ENCODE data around the gene DDX3X. TPM values are rescaled to one million over a fixed set of nuclear protein-coding genes. Genes with fewer than 3 reads are reported as not detected.

The DDX3X gene
- polyA plus RNA-seq, 1 of the 3 experiments (the other 2 are of a cell fraction), result 30.9 TPM

DNA sequence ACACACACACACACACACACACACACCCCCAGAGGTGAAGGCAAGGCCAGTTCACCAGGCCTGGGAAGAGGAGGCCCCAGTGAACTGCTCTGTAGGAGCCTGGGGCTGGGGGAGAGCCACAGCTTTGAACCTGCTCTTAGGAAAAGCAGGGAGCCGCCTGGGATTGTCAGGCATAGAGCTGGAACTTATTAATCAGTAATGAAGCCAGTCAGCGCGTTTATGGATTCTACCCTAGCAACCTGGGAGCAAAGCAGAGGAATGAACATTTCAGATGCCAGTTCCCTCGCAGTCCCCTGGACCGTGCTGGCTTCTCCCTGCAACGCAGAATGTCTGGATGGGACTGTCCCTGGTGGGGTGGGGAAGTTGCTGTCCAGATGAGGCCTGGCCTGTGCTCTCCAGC, 45.3 kb upstream of the DDX3X start:
- H3K4me3 ChIP-seq (ENCODE audit: low read depth in 2 of 2, low read length in 1 of 2), result no peak overlapping the region
- ChIA-PET POLR2A (no interaction called here), CTCF (interaction anchor here (0.6 to 1.5 kb wide), 2 partner anchors 13 to 35 kb away, joined by 3 to 4 read pairs; no protein-coding TSS in a partner anchor)
- 49% methylated on average over 6 of the region's 6 CpGs for WGBS (ENCODE audit: low lambda C conversion rate)
- H3F3A ChIP-seq (replicated peaks; ENCODE audit: insufficient read depth), result no peaks in the 10 kb centered on the region
- TF ChIP-seq EZH2phosphoT487 (IDR thresholded peaks at IDR 0.05; ENCODE audit: borderline replicate concordance, low read depth) (no peak), FOXM1 (IDR thresholded peaks at IDR 0.05; ENCODE audit: low read depth) (no peak), SIN3A (IDR thresholded peaks at IDR 0.05; ENCODE audit: borderline replicate concordance, low read depth, low read length) (no peak), RXRA (IDR thresholded peaks at IDR 0.05; ENCODE audit: borderline replicate concordance, low read depth) (no peak), GATA2 (CRISPR knock-in tag; IDR thresholded peaks at IDR 0.05) (no peak), FOXJ3 (CRISPR knock-in tag; IDR thresholded peaks at IDR 0.05) (no peak), ELF1 (IDR thresholded peaks at IDR 0.05) (no peak)
- TF ChIP-seq, protein P1, sequence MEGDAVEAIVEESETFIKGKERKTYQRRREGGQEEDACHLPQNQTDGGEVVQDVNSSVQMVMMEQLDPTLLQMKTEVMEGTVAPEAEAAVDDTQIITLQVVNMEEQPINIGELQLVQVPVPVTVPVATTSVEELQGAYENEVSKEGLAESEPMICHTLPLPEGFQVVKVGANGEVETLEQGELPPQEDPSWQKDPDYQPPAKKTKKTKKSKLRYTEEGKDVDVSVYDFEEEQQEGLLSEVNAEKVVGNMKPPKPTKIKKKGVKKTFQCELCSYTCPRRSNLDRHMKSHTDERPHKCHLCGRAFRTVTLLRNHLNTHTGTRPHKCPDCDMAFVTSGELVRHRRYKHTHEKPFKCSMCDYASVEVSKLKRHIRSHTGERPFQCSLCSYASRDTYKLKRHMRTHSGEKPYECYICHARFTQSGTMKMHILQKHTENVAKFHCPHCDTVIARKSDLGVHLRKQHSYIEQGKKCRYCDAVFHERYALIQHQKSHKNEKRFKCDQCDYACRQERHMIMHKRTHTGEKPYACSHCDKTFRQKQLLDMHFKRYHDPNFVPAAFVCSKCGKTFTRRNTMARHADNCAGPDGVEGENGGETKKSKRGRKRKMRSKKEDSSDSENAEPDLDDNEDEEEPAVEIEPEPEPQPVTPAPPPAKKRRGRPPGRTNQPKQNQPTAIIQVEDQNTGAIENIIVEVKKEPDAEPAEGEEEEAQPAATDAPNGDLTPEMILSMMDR (IDR thresholded peaks at IDR 0.05), result no peak
- TF ChIP-seq, protein P2, sequence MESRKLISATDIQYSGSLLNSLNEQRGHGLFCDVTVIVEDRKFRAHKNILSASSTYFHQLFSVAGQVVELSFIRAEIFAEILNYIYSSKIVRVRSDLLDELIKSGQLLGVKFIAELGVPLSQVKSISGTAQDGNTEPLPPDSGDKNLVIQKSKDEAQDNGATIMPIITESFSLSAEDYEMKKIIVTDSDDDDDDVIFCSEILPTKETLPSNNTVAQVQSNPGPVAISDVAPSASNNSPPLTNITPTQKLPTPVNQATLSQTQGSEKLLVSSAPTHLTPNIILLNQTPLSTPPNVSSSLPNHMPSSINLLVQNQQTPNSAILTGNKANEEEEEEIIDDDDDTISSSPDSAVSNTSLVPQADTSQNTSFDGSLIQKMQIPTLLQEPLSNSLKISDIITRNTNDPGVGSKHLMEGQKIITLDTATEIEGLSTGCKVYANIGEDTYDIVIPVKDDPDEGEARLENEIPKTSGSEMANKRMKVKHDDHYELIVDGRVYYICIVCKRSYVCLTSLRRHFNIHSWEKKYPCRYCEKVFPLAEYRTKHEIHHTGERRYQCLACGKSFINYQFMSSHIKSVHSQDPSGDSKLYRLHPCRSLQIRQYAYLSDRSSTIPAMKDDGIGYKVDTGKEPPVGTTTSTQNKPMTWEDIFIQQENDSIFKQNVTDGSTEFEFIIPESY (IDR thresholded peaks at IDR 0.05; ENCODE audit: borderline replicate concordance, low read depth), result no peak
- H3K9ac ChIP-seq, result no peak overlapping the region
- no peak for DNase-seq
- no peaks in the 10 kb centered on the region for H3K27me3 ChIP-seq (ENCODE audit: insufficient read depth)
- H3K36me3 ChIP-seq (replicated peaks in 1 of 2; ENCODE audit: control insufficient read depth in 1 of 2, insufficient read depth in 2 of 2, low read length in 1 of 2), result no peaks in the 10 kb centered on the region
- H4K20me1 ChIP-seq (ENCODE audit: insufficient read depth), result no peaks in the 10 kb centered on the region
- H3K4me1 ChIP-seq (ENCODE audit: control insufficient read depth in 1 of 2, insufficient read depth in 2 of 2, low read depth in 1 of 2, low read length in 1 of 2), result peaks cover 0 to 7% of the 10 kb centered on the region in 2 experiments; a peak in 1 of 4 replicates
- no peaks in the 10 kb centered on the region for H3K79me2 ChIP-seq (ENCODE audit: insufficient read depth)
- no peaks in the 10 kb centered on the region for H3K9me3 ChIP-seq
- H2AFZ ChIP-seq (ENCODE audit: low read depth), result no peak overlapping the region
- H3K9me2 ChIP-seq, result no peaks in the 10 kb centered on the region
- H3K27ac ChIP-seq (ENCODE audit: low read depth in 2 of 2, low read length in 1 of 2), result no peak overlapping the region
- no peak overlapping the region for H3K4me2 ChIP-seq

DNA sequence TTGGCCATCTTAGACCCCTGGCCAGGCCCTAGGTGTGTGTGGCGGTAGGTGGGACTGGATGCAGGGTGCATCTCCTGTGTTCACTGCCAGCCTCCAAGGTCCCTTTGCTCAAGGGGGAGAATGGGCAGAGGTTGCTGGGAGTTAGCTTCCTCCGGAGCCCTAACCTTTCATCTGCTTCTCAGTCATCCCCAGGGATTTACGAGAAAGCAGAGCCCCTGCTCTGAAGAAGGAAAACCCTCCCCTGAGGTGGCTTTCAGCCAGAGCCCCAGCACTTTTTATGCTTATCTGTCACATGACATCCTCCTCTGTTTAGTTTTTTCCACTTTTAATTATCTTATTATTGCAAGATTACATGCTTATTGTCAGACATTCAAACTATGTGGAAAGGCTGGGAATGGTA, 44.9 kb upstream of the DDX3X start:
- H3K9me3 ChIP-seq, result no peaks in the 10 kb centered on the region
- CTCF ChIA-PET, result interaction anchor here (0.6 to 1.5 kb wide), 2 partner anchors 13 to 34 kb away, joined by 3 to 4 read pairs; no protein-coding TSS in a partner anchor
- no peaks in the 10 kb centered on the region for H3K36me3 ChIP-seq (replicated peaks in 1 of 2; ENCODE audit: control insufficient read depth in 1 of 2, insufficient read depth in 2 of 2, low read length in 1 of 2)
- no peaks in the 10 kb centered on the region for H3F3A ChIP-seq (replicated peaks; ENCODE audit: insufficient read depth)
- no peak for DNase-seq
- H3K4me1 ChIP-seq (ENCODE audit: control insufficient read depth in 1 of 2, insufficient read depth in 2 of 2, low read depth in 1 of 2, low read length in 1 of 2), result peaks cover 0 to 7% of the 10 kb centered on the region in 2 experiments; a peak in 1 of 4 replicates
- no peak overlapping the region for H3K4me2 ChIP-seq
- H3K79me2 ChIP-seq (ENCODE audit: insufficient read depth), result no peaks in the 10 kb centered on the region
- TF ChIP-seq TCF12 (IDR thresholded peaks at IDR 0.05) (no peak), MXI1 (IDR thresholded peaks at IDR 0.05; ENCODE audit: low read depth, low read length) (no peak), CHD2 (IDR thresholded peaks at IDR 0.05; ENCODE audit: low read length, partially characterized antibody) (no peak), POLR2AphosphoS5 (IDR thresholded peaks at IDR 0.05; ENCODE audit: low read depth, low read length) (no peak), JUND (IDR thresholded peaks at IDR 0.05) (no peak), TAF1 (IDR thresholded peaks at IDR 0.05; ENCODE audit: borderline replicate concordance, low read depth, low read length) (no peak), NRF1 (IDR thresholded peaks at IDR 0.05; ENCODE audit: low read depth, low read length) (no peak)
- TF ChIP-seq, protein P3, sequence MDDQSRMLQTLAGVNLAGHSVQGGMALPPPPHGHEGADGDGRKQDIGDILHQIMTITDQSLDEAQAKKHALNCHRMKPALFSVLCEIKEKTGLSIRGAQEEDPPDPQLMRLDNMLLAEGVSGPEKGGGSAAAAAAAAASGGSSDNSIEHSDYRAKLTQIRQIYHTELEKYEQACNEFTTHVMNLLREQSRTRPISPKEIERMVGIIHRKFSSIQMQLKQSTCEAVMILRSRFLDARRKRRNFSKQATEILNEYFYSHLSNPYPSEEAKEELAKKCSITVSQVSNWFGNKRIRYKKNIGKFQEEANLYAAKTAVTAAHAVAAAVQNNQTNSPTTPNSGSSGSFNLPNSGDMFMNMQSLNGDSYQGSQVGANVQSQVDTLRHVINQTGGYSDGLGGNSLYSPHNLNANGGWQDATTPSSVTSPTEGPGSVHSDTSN (IDR thresholded peaks at IDR 0.05), result no peak
- TF ChIP-seq, protein P4, sequence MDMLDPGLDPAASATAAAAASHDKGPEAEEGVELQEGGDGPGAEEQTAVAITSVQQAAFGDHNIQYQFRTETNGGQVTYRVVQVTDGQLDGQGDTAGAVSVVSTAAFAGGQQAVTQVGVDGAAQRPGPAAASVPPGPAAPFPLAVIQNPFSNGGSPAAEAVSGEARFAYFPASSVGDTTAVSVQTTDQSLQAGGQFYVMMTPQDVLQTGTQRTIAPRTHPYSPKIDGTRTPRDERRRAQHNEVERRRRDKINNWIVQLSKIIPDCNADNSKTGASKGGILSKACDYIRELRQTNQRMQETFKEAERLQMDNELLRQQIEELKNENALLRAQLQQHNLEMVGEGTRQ (IDR thresholded peaks at IDR 0.05; ENCODE audit: borderline replicate concordance, low read depth, low read length), result no peak
- TF ChIP-seq, protein P5, sequence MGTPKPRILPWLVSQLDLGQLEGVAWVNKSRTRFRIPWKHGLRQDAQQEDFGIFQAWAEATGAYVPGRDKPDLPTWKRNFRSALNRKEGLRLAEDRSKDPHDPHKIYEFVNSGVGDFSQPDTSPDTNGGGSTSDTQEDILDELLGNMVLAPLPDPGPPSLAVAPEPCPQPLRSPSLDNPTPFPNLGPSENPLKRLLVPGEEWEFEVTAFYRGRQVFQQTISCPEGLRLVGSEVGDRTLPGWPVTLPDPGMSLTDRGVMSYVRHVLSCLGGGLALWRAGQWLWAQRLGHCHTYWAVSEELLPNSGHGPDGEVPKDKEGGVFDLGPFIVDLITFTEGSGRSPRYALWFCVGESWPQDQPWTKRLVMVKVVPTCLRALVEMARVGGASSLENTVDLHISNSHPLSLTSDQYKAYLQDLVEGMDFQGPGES (IDR thresholded peaks at IDR 0.05; ENCODE audit: low read depth, low read length), result no peak
- TF ChIP-seq, protein P1 (IDR thresholded peaks at IDR 0.05), result no peak
- H3K9me2 ChIP-seq, result no peaks in the 10 kb centered on the region
- WGBS (ENCODE audit: low lambda C conversion rate), result 52% methylated on average over 2 of the region's 3 CpGs
- no peak overlapping the region for H2AFZ ChIP-seq (ENCODE audit: low read depth)
- no peak overlapping the region for H3K27ac ChIP-seq (ENCODE audit: low read depth in 2 of 2, low read length in 1 of 2)
- no peak overlapping the region for H3K4me3 ChIP-seq (ENCODE audit: low read depth in 2 of 2, low read length in 1 of 2)
- POLR2A ChIA-PET, result no interaction called here
- no peak overlapping the region for H3K9ac ChIP-seq
- H4K20me1 ChIP-seq (ENCODE audit: insufficient read depth), result no peaks in the 10 kb centered on the region
- no peaks in the 10 kb centered on the region for H3K27me3 ChIP-seq (ENCODE audit: insufficient read depth)
